Kidney (tissue), 14 donors: ENCODE measurements around the gene PDIA5. TPM values are rescaled to one million over a fixed set of nuclear protein-coding genes. Genes with fewer than 3 reads are reported as not detected.

Experiments used
- DNase-seq, 5 donors: peaks; one replicate each; pipeline ENCODE4 v3.0.0-alpha.2; 2013 to 2020
- FAIRE-seq: peaks from 2 replicates; lab custom pipeline; 2012; peaks lifted over from hg19 to GRCh38; lab: Jason Lieb, UNC
- H3K27ac ChIP-seq, 2 donors: one replicate each; pipeline ENCODE4 v1.7.0; 2013; ENCODE audit warnings: low read depth in 2 of 2, low read length in 2 of 2, inconsistent platforms in 1 of 2
- H3K27me3 ChIP-seq: one replicate; pipeline ENCODE4 v1.7.1; 2013; ENCODE audit warnings: low read length, inconsistent platforms; ENCODE audit not compliant: control insufficient read depth, insufficient read depth
- H3K36me3 ChIP-seq, 3 donors: one replicate each; pipeline versions ENCODE4 v1.7.0 to v1.7.1; 2013; ENCODE audit warnings: low read length in 3 of 3, control low read depth in 1 of 3, inconsistent platforms in 1 of 3; ENCODE audit not compliant: insufficient read depth in 3 of 3, control insufficient read depth in 2 of 3
- H3K4me1 ChIP-seq, 3 donors: one replicate each; pipeline versions ENCODE4 v1.7.0 to v1.7.1; 2013; ENCODE audit warnings: low read length in 3 of 3, inconsistent platforms in 1 of 3, low read depth in 1 of 3; ENCODE audit not compliant: control insufficient read depth in 2 of 3, insufficient read depth in 2 of 3
- H3K4me3 ChIP-seq, 3 donors: one replicate each; pipeline versions ENCODE4 v1.7.0 to v1.8.1; 2013; ENCODE audit warnings: low read length in 3 of 3, control low read depth in 1 of 3, inconsistent platforms in 1 of 3
- H3K9ac ChIP-seq, 3 donors: one replicate each; pipeline versions ENCODE4 v1.7.0 to v1.7.1; 2013; ENCODE audit warnings: low read length in 3 of 3, control low read depth in 1 of 3, inconsistent platforms in 1 of 3
- H3K9me3 ChIP-seq, 3 donors: one replicate each; pipeline versions ENCODE4 v1.7.0 to v1.7.1; 2013; ENCODE audit warnings: low read length in 3 of 3, control low read depth in 1 of 3, inconsistent platforms in 1 of 3; ENCODE audit not compliant: control insufficient read depth in 2 of 3, insufficient read depth in 1 of 3
- intact Hi-C: fragments of 100-400 bp; cut with DNase I; formaldehyde crosslinking; loops from one replicate; pipeline ENCODE4 v1.11.1; 2022
- polyA plus RNA-seq: library from polyadenylated mRNA; stranded (reverse); fragments of 350-450 nt; fragmentation: Illumina TruSeq; extraction: RNeasy Lipid Tissue Mini Kit (QIAGEN cat#74804); gene quantifications from one replicate; pipeline ENCODE4 v1.2.3, GENCODE V29; 2014; ENCODE audit warnings: low read depth, low replicate concordance; ENCODE audit not compliant: insufficient read depth
- total RNA-seq: library from RNA; stranded (reverse); fragmentation: NEBNext Ultra II Directional; extraction: Animal tissue kit (Norgen Biotek cat#: 25700); gene quantifications from one replicate; pipeline ENCODE4 v1.2.1, GENCODE V29; 2021
- TF ChIP-seq, protein P1 (sequence below): IDR thresholded peaks from 3 replicates; pipeline ENCODE4 v1.5.1; 2012; ENCODE audit warnings: mild to moderate bottlenecking, moderate library complexity, borderline replicate concordance; ENCODE audit not compliant: insufficient read depth; ENCODE audit errors: extremely low read depth
- donor health status: control.
- donor health status: control.
- donor health status: control.
- donor health status: control.
- donor health status: control.
- donor health status: DM: yes; HTN: yes; CAD: no.
- donor health status: Normal renal cell carcinoma (clear cell type).

The PDIA5 gene
- total and polyA plus RNA-seq, 2 donors from 2014 or later: 19.9 to 27.9 TPM

DNA sequence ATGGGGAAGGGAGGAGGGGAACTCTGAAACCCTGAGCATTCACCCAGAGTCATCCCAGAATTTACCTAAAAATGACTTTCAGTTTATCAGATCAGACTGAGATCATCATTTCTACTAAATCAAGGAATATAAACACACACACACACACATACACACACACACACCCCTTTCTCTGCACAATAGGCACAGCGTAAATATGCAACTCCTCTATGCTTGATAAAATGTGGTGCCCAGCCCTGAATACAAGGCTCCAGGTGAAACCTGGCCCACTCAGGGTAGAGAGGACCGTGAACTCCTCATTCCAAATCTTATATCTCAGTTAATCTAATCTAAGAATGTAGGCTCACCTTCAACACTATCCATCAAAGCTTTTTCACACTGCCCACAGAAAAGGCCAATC is 103.1 kb downstream of the PDIA5 start:
- peak overlapping the region in 1 of 3 donors; percentile 38 for H3K9ac ChIP-seq
- DNase-seq (no peak), FAIRE-seq (no peak)
- no peak overlapping the region for H3K4me3 ChIP-seq
- no peaks in the 10 kb centered on the region for H3K9me3 ChIP-seq
- H3K4me1 ChIP-seq: peaks cover 0 to 7% (median 0%) of the 10 kb centered on the region in 3 donors
- H3K27me3 ChIP-seq: no peaks in the 10 kb centered on the region
- H3K27ac ChIP-seq: no peak overlapping the region
- intact Hi-C loops: no loop called here
- H3K36me3 ChIP-seq: peaks cover 0 to 4% (median 0%) of the 10 kb centered on the region in 3 donors
- TF ChIP-seq, protein P1, sequence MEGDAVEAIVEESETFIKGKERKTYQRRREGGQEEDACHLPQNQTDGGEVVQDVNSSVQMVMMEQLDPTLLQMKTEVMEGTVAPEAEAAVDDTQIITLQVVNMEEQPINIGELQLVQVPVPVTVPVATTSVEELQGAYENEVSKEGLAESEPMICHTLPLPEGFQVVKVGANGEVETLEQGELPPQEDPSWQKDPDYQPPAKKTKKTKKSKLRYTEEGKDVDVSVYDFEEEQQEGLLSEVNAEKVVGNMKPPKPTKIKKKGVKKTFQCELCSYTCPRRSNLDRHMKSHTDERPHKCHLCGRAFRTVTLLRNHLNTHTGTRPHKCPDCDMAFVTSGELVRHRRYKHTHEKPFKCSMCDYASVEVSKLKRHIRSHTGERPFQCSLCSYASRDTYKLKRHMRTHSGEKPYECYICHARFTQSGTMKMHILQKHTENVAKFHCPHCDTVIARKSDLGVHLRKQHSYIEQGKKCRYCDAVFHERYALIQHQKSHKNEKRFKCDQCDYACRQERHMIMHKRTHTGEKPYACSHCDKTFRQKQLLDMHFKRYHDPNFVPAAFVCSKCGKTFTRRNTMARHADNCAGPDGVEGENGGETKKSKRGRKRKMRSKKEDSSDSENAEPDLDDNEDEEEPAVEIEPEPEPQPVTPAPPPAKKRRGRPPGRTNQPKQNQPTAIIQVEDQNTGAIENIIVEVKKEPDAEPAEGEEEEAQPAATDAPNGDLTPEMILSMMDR: no peak

DNA sequence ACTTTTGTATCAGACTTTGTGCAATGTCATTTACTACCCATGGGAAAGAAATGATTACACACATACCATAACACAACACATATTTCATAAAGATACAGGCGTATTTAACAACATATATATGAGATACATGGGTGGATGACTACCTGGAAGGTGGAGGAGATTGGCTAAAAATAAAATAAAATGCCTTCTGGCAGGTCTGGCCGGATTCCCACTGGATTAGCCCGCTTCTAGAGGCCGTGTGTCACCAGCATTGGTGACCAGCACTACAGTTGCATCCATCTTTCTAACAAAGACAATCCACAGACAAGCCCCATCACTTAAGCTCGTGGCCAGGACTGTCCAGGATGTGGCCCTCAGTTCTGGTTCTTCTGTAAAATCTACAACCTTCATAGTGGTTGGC is 114.0 kb downstream of the PDIA5 start:
- intact Hi-C loops: no loop called here
- H3K36me3 ChIP-seq: no peaks in the 10 kb centered on the region
- no peak overlapping the region for H3K9ac ChIP-seq
- H3K27me3 ChIP-seq: no peaks in the 10 kb centered on the region
- no peak overlapping the region for H3K4me3 ChIP-seq
- H3K27ac ChIP-seq: no peak overlapping the region
- H3K4me1 ChIP-seq: no peaks in the 10 kb centered on the region
- TF ChIP-seq, protein P1: no peak
- DNase-seq (no peak), FAIRE-seq (no peak)
- no peaks in the 10 kb centered on the region for H3K9me3 ChIP-seq

DNA sequence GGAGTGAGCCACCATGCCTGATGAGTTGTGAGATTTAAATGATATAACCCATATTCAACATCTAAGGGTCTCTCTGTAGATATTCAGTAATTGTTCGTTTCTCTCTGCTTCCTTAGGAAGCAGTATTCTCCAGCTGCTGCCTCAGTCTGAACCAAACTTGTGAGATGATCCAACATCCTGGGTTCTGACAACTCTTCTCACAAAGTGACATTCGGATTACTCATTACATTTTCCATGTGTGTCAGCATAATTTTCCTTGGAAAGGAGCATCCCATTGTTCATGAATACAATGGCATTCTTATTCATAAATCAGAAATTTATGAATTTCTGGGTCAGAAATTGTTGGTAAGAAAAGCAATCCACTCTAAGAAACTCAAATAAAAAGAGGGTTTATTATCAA is 119.9 kb downstream of the PDIA5 start:
- intact Hi-C loops: no loop called here
- TF ChIP-seq, protein P1: no peak
- H3K9me3 ChIP-seq: no peaks in the 10 kb centered on the region
- H3K36me3 ChIP-seq: no peaks in the 10 kb centered on the region
- H3K27ac ChIP-seq: no peak overlapping the region
- H3K27me3 ChIP-seq: no peaks in the 10 kb centered on the region
- H3K9ac ChIP-seq: no peak overlapping the region
- H3K4me1 ChIP-seq: no peaks in the 10 kb centered on the region
- FAIRE-seq (no peak), DNase-seq (peak in 1 of 5 donors; percentile 10)
- no peak overlapping the region for H3K4me3 ChIP-seq

DNA sequence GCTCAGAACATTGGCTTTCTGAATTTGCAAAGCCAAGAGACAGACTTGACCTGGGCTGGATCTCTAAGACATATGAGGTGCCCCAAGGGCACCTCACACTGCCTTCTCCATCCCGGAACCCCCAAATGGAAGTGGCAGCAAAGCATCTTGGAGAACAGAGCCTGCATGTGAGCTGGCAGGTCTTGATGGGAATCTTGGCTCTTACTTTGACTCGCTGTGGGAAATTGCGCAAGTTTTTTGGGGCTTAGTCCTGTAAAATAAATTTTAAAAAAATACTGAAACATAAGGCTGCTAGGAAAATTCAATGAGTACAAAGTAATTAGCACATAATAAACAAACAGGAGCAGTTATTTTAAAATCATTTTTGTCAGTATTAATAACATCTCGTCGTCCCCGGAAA is 121.2 kb downstream of the PDIA5 start:
- Histone ChIP-seq H3K9ac (no peak overlapping the region), H3K27ac (no peak overlapping the region), H3K36me3 (no peaks in the 10 kb centered on the region), H3K4me1 (no peaks in the 10 kb centered on the region), H3K9me3 (no peaks in the 10 kb centered on the region), H3K27me3 (no peaks in the 10 kb centered on the region), H3K4me3 (no peak overlapping the region)
- intact Hi-C loops: no loop called here
- no peak for DNase-seq
- TF ChIP-seq, protein P1: no peak
- FAIRE-seq: no peak
